Esophagus muscularis mucosa (tissue), 4 donors: ENCODE measurements around the gene MSRB2.

Source experiments
- CTCF ChIP-seq, 3 experiments: fragments of 200-600 bp in 2 of 3; fragments of 450-650 bp in 1 of 3; sonication (generic) in 2 of 3; IDR thresholded peaks; one replicate each; pipeline ENCODE4 v1.5.1; 2017 to 2019; ENCODE audit warnings: antibody characterized with exemption in 3 of 3, mild to moderate bottlenecking in 2 of 3, moderate library complexity in 1 of 3
- EP300 ChIP-seq: sonication (generic); formaldehyde crosslinking; IDR thresholded peaks from one replicate; pipeline ENCODE4 v1.6.1; 2017; ENCODE audit warnings: antibody characterized with exemption
- POLR2A ChIP-seq: fragments of 450-650 bp; IDR thresholded peaks from one replicate; pipeline ENCODE4 v1.6.1; 2017; ENCODE audit warnings: antibody characterized with exemption, moderate library complexity, mild to moderate bottlenecking, low read depth
- POLR2AphosphoS5 ChIP-seq, 2 donors: sonication (generic); formaldehyde crosslinking; IDR thresholded peaks; one replicate each; pipeline ENCODE4 v1.6.1; 2017; ENCODE audit warnings: antibody characterized with exemption in 2 of 2

- TF ChIP-seq EP300 (no peak), POLR2AphosphoS5 (IDR thresholded peaks at IDR 0.05) (no peak), CTCF (IDR thresholded peaks at IDR 0.05) (no peak), POLR2A (no peak)
Observed at GRCh38 chr10:23157239-23157681, 61.9 kb downstream of the MSRB2 start.
